Smooth muscle cell of the pulmonary artery (primary cell): ENCODE data around the gene HSD17B10. TPM values are rescaled to one million over a fixed set of nuclear protein-coding genes. Genes with fewer than 3 reads are reported as not detected.

Experiments used
- total RNA-seq: library from RNA; depleted of rRNA; stranded (reverse); fragments of >200 nt; gene quantifications from 2 replicates; pipeline ENCODE4 v1.2.3, GENCODE V29; 2014

Gene HSD17B10
- 38.8 and 42.8 TPM in 2 replicates for total RNA-seq

DNA sequence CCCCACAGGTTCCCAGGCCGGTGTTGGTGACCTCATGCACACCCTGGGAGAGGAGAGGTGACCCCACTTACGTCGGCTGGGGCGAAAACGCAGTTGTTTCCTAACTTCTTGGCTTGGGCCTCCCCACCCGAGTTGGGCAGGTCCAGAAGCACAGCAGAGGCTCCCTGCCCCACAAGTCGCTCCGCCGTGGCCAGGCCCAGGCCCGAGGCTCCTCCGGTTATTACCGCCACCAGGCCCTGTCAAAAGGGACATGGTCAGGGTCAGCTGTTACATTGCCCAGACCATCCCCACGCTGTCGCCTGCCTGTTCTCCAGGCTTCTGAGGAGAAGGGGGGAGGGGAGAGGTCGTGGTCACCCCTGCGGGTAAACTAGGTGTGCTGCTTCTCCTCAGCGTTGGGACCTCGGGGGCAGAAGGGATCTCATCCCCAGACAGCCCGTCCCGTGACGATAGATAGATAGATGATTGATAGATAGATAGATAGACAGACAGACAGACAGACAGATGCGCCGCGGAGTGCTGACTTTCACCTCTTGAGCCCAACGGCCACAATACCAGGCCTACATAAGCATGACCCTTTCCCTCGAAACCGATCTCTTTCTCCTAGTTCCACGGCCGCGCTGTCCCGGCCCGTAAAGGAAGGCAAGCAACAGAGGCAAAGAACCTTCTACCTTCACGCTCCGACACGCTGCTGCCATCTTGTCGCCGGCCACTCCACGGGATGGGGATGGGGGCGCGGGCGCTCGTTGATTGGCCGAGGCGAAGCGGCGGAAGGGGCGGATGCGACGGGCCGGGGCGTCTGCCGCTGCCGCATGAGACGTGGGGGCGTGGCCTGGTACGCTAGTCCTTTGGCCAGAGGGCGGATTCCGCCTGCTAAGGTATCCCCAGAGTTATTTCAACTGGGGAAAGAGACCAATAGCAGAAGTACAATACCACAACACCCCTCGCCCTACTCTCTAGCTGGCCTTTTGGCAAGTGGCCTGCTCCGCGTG, at the start of gene HSD17B10:
TSS of gene HSD17B10 (minus strand) at position 720 of the 989 bp plus-strand sequence. CDS start at position 695, 25 bp downstream.

GRCh38 chrX:53422861-53423306, 11.3 kb downstream of the HSD17B10 start, which contains the start of gene RIBC1:
TSS of gene RIBC1 (plus strand) at chrX:53422873. CDS start at chrX:53426277, 3,404 bp downstream.

GRCh38 chrX:53422086-53422860, 11.9 kb downstream of the HSD17B10 start, which contains the start of gene SMC1A:
TSS of gene SMC1A (minus strand) at chrX:53422654. CDS start at chrX:53422600, 54 bp downstream.

Other genes starting within 250 kb of the HSD17B10 start
- gene KDM5C, start 209.2 kb downstream of the HSD17B10 start, total RNA-seq = 81.0 and 83.0 TPM in 2 replicates
- 8.7 and 9.9 TPM in 2 replicates for gene IQSEC2, start 152.8 kb downstream of the HSD17B10 start, total RNA-seq
- 9.3 and 10.1 TPM in 2 replicates for gene SMC1A, start 11.7 kb downstream of the HSD17B10 start, total RNA-seq
- gene RIBC1, start 11.5 kb downstream of the HSD17B10 start, total RNA-seq = 0.50 and 0.78 TPM in 2 replicates